Stimulated activated memory B cell treated with anti-CD40 and anti-IgM and Interleukin-4, amounts not matched to agents 10 μg/mL and 1 μg/mL and 100 μg/mL, for 72 hours (primary cell): ENCODE data around the gene ARL5B.
"Not testable (repeated sequence)": the region's sequence is repeated elsewhere in the genome, so short reads cannot be mapped to it uniquely, and the experiment has no call there.

Source experiments
- ATAC-seq: fragments of 150-1000 bp; cut with Tn5 transposase; 2 replicates; pipeline ENCODE4 v1.10.0; 2021
- H3K27ac Mint-ChIP-seq: one replicate; pipeline ENCODE4 v1.8.0; 2022; ENCODE audit warnings: mild to moderate bottlenecking, mixed read lengths
- H3K27me3 Mint-ChIP-seq: one replicate; pipeline ENCODE4 v1.8.0; 2022; ENCODE audit warnings: mixed read lengths
- H3K36me3 Mint-ChIP-seq: one replicate; pipeline ENCODE4 v1.8.0; 2022; ENCODE audit warnings: mixed read lengths
- H3K4me1 Mint-ChIP-seq: one replicate; pipeline ENCODE4 v1.8.0; 2022; ENCODE audit warnings: mixed read lengths
- H3K4me3 Mint-ChIP-seq: one replicate; pipeline ENCODE4 v1.8.0; 2022; ENCODE audit warnings: mild to moderate bottlenecking, moderate library complexity, mixed read lengths
- H3K9me3 Mint-ChIP-seq: one replicate; pipeline ENCODE4 v1.8.0; 2022; ENCODE audit warnings: mixed read lengths

The ARL5B gene

DNA sequence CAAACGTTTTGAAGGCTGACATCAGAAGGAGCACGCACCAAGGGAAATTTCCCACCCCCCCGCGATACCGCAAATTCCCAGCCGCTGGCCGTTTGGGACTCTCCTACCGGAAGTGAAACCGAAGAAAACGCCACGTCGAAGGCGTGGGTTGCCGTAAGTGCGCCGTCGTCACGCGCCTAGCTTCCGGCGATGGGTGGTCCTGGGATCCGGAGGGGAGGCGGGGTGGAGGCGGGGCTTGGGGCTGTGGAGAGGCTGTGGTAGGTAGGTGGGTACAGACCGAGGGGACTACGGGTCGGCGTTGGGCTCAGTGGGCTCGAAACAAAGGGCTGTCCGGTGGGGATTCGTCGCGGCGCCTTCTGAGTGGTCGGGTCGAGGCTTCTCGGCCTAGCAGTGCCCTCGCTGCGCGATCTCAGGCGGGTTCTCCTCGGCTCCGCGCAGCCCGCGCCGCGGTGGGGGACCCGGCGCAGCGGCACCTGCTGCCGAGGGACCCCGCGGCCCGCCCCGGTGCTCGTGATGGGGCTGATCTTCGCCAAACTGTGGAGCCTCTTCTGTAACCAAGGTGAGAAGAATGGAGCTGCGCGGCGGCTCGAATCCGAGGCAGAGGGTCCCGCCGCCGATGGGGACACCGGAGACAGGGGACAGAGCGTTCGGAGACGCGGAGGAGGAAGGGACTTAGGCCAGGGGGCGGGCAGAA, at the start of gene ARL5B:
ARL5B (plus strand) TSS at position 307 of the 694 bp plus-strand sequence; CDS start at position 514, 207 bp downstream.
- peak within 1 kb of the TSS; percentile 97 for H3K4me3 Mint-ChIP-seq
- peaks cover 5% of the 10 kb centered on the region for H3K36me3 Mint-ChIP-seq
- peak; percentile 99 for ATAC-seq
- peaks cover 37% of the 10 kb centered on the region for H3K4me1 Mint-ChIP-seq
- H3K9me3 Mint-ChIP-seq: no peaks in the 10 kb centered on the region
- no peaks in the 10 kb centered on the region for H3K27me3 Mint-ChIP-seq
- H3K27ac Mint-ChIP-seq: peak within 1 kb of the TSS; percentile 86

DNA sequence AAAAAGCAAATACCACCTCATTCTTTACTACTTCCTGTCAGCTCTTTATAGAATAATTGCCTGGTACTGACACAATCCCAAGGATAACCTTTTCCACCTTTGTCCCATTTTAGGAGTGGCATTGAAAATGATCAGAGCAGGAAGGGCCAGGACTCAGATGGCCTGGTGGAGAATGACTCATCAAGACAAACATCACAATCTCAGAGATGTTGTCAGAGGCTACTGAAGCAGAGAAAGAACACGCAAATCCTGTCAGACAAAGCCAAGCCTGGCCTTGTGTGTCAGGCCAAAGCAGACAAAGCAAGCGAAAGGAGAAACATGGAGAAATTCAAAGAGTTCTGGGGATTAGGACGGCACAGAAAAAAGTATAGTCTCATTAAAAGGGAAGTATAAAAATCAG, 48.7 kb upstream of the ARL5B start:
- Mint-ChIP-seq H3K4me1 (no peaks in the 10 kb centered on the region), H3K36me3 (peaks cover 46% of the 10 kb centered on the region), H3K9me3 (no peaks in the 10 kb centered on the region), H3K4me3 (no peak overlapping the region), H3K27ac (no peak overlapping the region), H3K27me3 (no peaks in the 10 kb centered on the region)
- no peak for ATAC-seq

DNA sequence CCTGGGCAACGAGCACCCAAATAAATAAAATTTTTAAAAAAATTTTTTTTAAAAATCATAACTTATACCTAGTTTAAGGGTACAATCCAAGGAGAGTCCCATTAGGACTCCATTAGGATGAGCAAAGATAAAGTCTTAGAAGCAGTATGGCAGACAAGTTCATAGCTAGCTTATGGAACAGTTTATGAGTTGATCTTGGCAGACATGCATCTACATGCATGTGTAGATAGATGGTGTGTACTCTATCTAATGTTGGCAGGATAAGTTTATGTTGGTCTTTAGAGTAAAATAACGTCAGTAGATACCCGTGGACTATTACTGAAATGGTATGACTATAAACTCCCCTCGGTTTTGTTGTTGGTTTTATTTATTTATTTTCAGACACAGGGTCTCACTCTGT, 48.1 kb upstream of the ARL5B start:
- Mint-ChIP-seq H3K4me1 (no peaks in the 10 kb centered on the region), H3K27me3 (no peaks in the 10 kb centered on the region), H3K4me3 (no peak overlapping the region), H3K27ac (no peak overlapping the region), H3K36me3 (peaks cover 42% of the 10 kb centered on the region), H3K9me3 (no peaks in the 10 kb centered on the region)
- ATAC-seq: no peak

GRCh38 chr10:18615618-18616017, 43.6 kb upstream of the ARL5B start:
- Mint-ChIP-seq H3K36me3 (peaks cover 46% of the 10 kb centered on the region), H3K4me1 (no peaks in the 10 kb centered on the region), H3K27me3 (no peaks in the 10 kb centered on the region), H3K4me3 (no peak overlapping the region), H3K9me3 (no peaks in the 10 kb centered on the region), H3K27ac (no peak overlapping the region)
- no peak for ATAC-seq

GRCh38 chr10:18616337-18616736, 42.9 kb upstream of the ARL5B start:
- Mint-ChIP-seq H3K36me3 (peaks cover 44% of the 10 kb centered on the region), H3K4me1 (no peaks in the 10 kb centered on the region), H3K27ac (no peak overlapping the region), H3K9me3 (no peaks in the 10 kb centered on the region), H3K4me3 (no peak overlapping the region), H3K27me3 (no peaks in the 10 kb centered on the region)
- no peak for ATAC-seq

DNA sequence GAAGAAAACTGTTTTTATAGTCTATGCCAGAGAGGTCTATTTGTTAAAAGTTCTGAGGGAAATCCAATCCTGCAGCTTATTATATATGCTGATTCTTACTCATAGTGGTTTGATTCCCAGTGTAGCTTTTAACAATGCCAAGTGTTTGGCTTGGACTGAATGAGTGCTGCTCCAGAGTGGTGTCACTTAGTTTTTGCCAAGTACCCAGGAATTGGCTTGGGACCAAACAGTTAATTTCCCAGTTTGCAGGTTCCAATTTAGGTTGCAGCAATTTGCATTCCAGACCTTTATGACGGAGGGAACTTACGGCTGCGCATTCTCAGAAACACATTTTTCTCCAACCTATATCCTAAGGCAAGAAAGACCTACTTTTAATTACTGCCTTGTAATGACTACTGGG, 40.2 kb upstream of the ARL5B start:
- no peak overlapping the region for H3K4me3 Mint-ChIP-seq
- ATAC-seq: no peak
- no peaks in the 10 kb centered on the region for H3K27me3 Mint-ChIP-seq
- peaks cover 39% of the 10 kb centered on the region for H3K36me3 Mint-ChIP-seq
- H3K4me1 Mint-ChIP-seq: no peaks in the 10 kb centered on the region
- H3K9me3 Mint-ChIP-seq: no peaks in the 10 kb centered on the region
- no peak overlapping the region for H3K27ac Mint-ChIP-seq

DNA sequence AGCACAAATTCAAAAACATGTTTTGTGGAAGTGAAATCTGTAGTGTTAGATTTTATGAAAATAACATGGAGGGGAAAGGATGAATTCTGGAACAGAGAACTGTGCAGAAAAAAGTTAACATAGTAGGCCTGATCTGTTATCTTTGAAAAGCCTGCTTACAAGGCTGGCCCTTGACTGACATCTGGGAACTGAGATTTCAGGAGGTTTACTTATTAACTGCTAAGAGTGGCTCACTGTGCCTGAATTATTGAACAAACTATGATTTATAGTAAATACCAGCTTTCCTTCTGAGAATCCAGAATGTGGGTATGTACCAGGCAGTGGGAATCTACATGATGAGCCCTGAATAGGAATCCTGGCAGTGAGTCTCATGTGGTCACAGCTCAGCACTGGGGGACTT, 38.4 kb upstream of the ARL5B start:
- no peak overlapping the region for H3K27ac Mint-ChIP-seq
- no peak for ATAC-seq
- H3K36me3 Mint-ChIP-seq: peaks cover 46% of the 10 kb centered on the region
- no peaks in the 10 kb centered on the region for H3K9me3 Mint-ChIP-seq
- H3K27me3 Mint-ChIP-seq: no peaks in the 10 kb centered on the region
- H3K4me1 Mint-ChIP-seq: no peaks in the 10 kb centered on the region
- H3K4me3 Mint-ChIP-seq: no peak overlapping the region

- not testable (repeated sequence) for ATAC-seq, H3K27me3 Mint-ChIP-seq, H3K9me3 Mint-ChIP-seq, H3K4me3 Mint-ChIP-seq, H3K27ac Mint-ChIP-seq
- H3K36me3 Mint-ChIP-seq: peaks cover 28% of the 10 kb centered on the region
- H3K4me1 Mint-ChIP-seq: peaks cover 12% of the 10 kb centered on the region
These were observed 35.6 kb upstream of the ARL5B start for GRCh38 chr10:18623671-18624070.

GRCh38 chr10:18625886-18626285, 33.3 kb upstream of the ARL5B start:
- no peak for ATAC-seq

DNA sequence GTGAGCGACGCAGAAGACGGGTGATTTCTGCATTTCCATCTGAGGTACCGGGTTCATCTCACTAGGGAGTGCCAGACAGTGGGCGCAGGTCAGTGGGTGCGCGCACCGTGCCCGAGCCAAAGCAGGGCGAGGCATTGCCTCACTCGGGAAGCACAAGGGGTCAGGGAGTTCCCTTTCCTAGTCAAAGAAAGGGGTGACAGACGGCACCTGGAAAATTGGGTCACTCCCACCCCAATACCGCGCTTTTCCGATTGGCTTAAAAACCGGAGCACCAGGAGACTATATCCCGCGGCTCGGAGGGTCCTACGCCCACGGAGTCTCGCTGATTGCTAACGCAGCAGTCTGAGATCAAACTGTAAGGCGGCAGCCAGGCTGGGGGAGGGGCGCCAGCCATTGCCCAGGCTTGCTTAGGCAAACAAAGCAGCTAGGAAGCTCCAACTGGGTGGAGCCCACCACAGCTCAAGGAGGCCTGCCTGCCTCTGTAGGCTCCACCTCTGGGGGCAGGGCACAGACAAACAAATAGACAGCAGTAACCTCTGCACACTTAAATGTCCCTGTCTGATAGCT, 31.7 kb upstream of the ARL5B start:
- Mint-ChIP-seq H3K27ac (peak overlapping the region; percentile 77), H3K4me3 (peak overlapping the region; percentile 83), H3K36me3 (peaks cover 14% of the 10 kb centered on the region), H3K4me1 (peaks cover 12% of the 10 kb centered on the region)
- H3K9me3 Mint-ChIP-seq, ATAC-seq, H3K27me3 Mint-ChIP-seq: not testable (repeated sequence)

More at GRCh38 chr10:18625886-18626285, 33.3 kb upstream of the ARL5B start:
- Mint-ChIP-seq H3K9me3 (no peaks in the 10 kb centered on the region), H3K36me3 (peaks cover 21% of the 10 kb centered on the region), H3K27me3 (no peaks in the 10 kb centered on the region), H3K27ac (no peak overlapping the region), H3K4me1 (peaks cover 12% of the 10 kb centered on the region), H3K4me3 (no peak overlapping the region)

- not testable (repeated sequence) for H3K9me3 Mint-ChIP-seq, H3K4me3 Mint-ChIP-seq, ATAC-seq, H3K27ac Mint-ChIP-seq, H3K36me3 Mint-ChIP-seq, H3K4me1 Mint-ChIP-seq, H3K27me3 Mint-ChIP-seq
These were observed 26.7 kb upstream of the ARL5B start for GRCh38 chr10:18632500-18632899.

GRCh38 chr10:18635995-18636394, 23.2 kb upstream of the ARL5B start:
- H3K27ac Mint-ChIP-seq: no peak overlapping the region
- H3K9me3 Mint-ChIP-seq: no peaks in the 10 kb centered on the region
- no peaks in the 10 kb centered on the region for H3K4me1 Mint-ChIP-seq
- no peaks in the 10 kb centered on the region for H3K27me3 Mint-ChIP-seq
- H3K36me3 Mint-ChIP-seq: peaks cover 19% of the 10 kb centered on the region
- no peak for ATAC-seq
- no peak overlapping the region for H3K4me3 Mint-ChIP-seq

GRCh38 chr10:18637400-18637799, 21.8 kb upstream of the ARL5B start:
- H3K27me3 Mint-ChIP-seq, ATAC-seq, H3K4me3 Mint-ChIP-seq, H3K4me1 Mint-ChIP-seq, H3K9me3 Mint-ChIP-seq, H3K27ac Mint-ChIP-seq: not testable (repeated sequence)
- H3K36me3 Mint-ChIP-seq: peaks cover 19% of the 10 kb centered on the region

DNA sequence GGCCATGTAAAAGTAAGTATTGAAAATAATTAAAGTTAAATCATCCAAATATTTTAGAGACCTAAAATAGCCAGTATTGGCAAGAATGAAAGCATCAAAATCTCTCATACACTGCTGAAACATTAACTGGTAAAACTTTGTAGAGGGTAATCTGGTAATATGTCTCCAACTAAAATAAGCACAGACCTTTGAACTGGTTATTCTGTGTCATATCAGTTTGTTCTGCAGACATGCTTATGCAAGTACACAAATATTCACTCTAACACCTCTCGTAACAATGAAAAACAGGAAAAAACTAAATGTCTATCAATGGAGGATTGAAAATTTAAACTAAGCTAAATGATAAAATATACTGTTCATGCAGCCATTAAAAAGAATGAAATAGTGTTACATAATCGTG, 19.5 kb upstream of the ARL5B start:
- ATAC-seq, H3K9me3 Mint-ChIP-seq, H3K27me3 Mint-ChIP-seq, H3K4me1 Mint-ChIP-seq, H3K4me3 Mint-ChIP-seq, H3K27ac Mint-ChIP-seq: not testable (repeated sequence)
- peaks cover 28% of the 10 kb centered on the region for H3K36me3 Mint-ChIP-seq

GRCh38 chr10:18647151-18647550, 12.1 kb upstream of the ARL5B start:
- no peaks in the 10 kb centered on the region for H3K9me3 Mint-ChIP-seq
- H3K4me1 Mint-ChIP-seq: peaks cover 36% of the 10 kb centered on the region
- H3K27ac Mint-ChIP-seq: no peak overlapping the region
- H3K4me3 Mint-ChIP-seq: no peak overlapping the region
- ATAC-seq: no peak
- H3K36me3 Mint-ChIP-seq: peaks cover 9% of the 10 kb centered on the region
- no peaks in the 10 kb centered on the region for H3K27me3 Mint-ChIP-seq

DNA sequence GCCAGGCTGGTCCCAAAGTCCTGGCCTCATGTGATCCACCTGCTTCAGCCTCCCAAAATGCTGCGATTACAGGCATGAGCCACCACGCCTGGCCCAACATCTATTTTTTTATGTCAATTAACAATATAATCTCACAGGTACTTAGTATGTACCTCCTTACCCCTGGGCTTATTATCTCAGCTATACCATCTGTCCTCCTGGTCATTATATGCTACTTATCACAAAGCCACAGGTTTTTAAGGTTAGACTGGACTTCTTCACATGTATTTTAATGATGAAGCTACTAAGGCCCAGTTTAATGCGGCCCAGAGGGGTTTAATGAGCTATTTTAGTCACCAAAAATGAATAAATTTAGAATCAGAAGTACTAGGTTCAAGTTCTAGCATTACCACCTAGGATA, 11.3 kb upstream of the ARL5B start:
- Mint-ChIP-seq H3K4me3 (no peak overlapping the region), H3K9me3 (no peaks in the 10 kb centered on the region), H3K27me3 (no peaks in the 10 kb centered on the region), H3K27ac (no peak overlapping the region), H3K4me1 (peaks cover 41% of the 10 kb centered on the region), H3K36me3 (peaks cover 9% of the 10 kb centered on the region)
- no peak for ATAC-seq
